NB4 (cell line): ENCODE measurements around the gene CHCHD5.

ENCODE experiments used
- CTCF ChIP-seq: IDR thresholded peaks from one replicate; pipeline ENCODE4 v1.5.1; 2012; ENCODE audit warnings: low read depth, low read length
- MAX ChIP-seq: IDR thresholded peaks from 2 replicates; pipeline ENCODE4 v1.6.1; 2011; ENCODE audit warnings: low read depth, low read length
- POLR2A ChIP-seq: IDR thresholded peaks from 2 replicates; pipeline ENCODE4 v1.6.1; 2011; ENCODE audit warnings: mild to moderate bottlenecking; ENCODE audit not compliant: insufficient read length; ENCODE audit errors: extremely low read depth

GRCh38 chr2:112600634-112601033, 16.2 kb downstream of the CHCHD5 start:
- TF ChIP-seq CTCF (no peak), POLR2A (no peak), MAX (no peak)
